ENCODE measurements around the gene PBX1.
A peak's percentile ranks its signal among the peaks of the same experiment; 100 is the strongest.

The PBX1 gene

GRCh38 chr1:164780863-164781262 lies 221.9 kb downstream of the PBX1 start:
- DNase-seq (ENCODE audit: low spot score), result no peak

- DNase-seq (ENCODE audit: low spot score), result no peak
Measured at GRCh38 chr1:164781972-164782371, 223.0 kb downstream of the PBX1 start.

GRCh38 chr1:164783778-164784555 lies 225.0 kb downstream of the PBX1 start:
- no peak for DNase-seq (ENCODE audit: low spot score)

- no peak for DNase-seq (ENCODE audit: low spot score)
Measured at GRCh38 chr1:164784960-164785359, 226.0 kb downstream of the PBX1 start.

- no peak for DNase-seq (ENCODE audit: low spot score)
Measured at GRCh38 chr1:164785841-164786534, 227.0 kb downstream of the PBX1 start.

- DNase-seq (ENCODE audit: low spot score), result peak; percentile 52
Measured at GRCh38 chr1:164786980-164787833, 228.2 kb downstream of the PBX1 start.

GRCh38 chr1:164787834-164788231 lies 228.8 kb downstream of the PBX1 start:
- no peak for DNase-seq (ENCODE audit: low spot score)

GRCh38 chr1:164790081-164790480 lies 231.1 kb downstream of the PBX1 start:
- no peak for DNase-seq (ENCODE audit: low spot score)

GRCh38 chr1:164792410-164793004 lies 233.5 kb downstream of the PBX1 start:
- no peak for DNase-seq (ENCODE audit: low spot score)

GRCh38 chr1:164794356-164794755 lies 235.4 kb downstream of the PBX1 start:
- DNase-seq (ENCODE audit: low spot score), result no peak

- DNase-seq (ENCODE audit: low spot score), result no peak
Measured at GRCh38 chr1:164796916-164797315, 237.9 kb downstream of the PBX1 start.

- DNase-seq (ENCODE audit: low spot score), result no peak
Measured at GRCh38 chr1:164801246-164801731, 242.3 kb downstream of the PBX1 start.

GRCh38 chr1:164801791-164802502 lies 243.0 kb downstream of the PBX1 start:
- no peak for DNase-seq (ENCODE audit: low spot score)

GRCh38 chr1:164802529-164803282 lies 243.7 kb downstream of the PBX1 start:
- DNase-seq (ENCODE audit: low spot score), result no peak

GRCh38 chr1:164803366-164803765 lies 244.4 kb downstream of the PBX1 start:
- DNase-seq (ENCODE audit: low spot score), result no peak

- DNase-seq (ENCODE audit: low spot score), result no peak
Measured at GRCh38 chr1:164804366-164804765, 245.4 kb downstream of the PBX1 start.

- DNase-seq (ENCODE audit: low spot score), result no peak
Measured at GRCh38 chr1:164805399-164805798, 246.4 kb downstream of the PBX1 start.

GRCh38 chr1:164806531-164806930 lies 247.5 kb downstream of the PBX1 start:
- DNase-seq (ENCODE audit: low spot score), result no peak

- DNase-seq (ENCODE audit: low spot score), result no peak
Measured at GRCh38 chr1:164813776-164814175, 254.8 kb downstream of the PBX1 start.

- no peak for DNase-seq (ENCODE audit: low spot score)
Measured at GRCh38 chr1:164821648-164822047, 262.7 kb downstream of the PBX1 start.
